Glutamatergic neuron (in vitro differentiated cells): ENCODE data around the gene USF3. TPM values are rescaled to one million over a fixed set of nuclear protein-coding genes. Genes with fewer than 3 reads are reported as not detected.

Experiments
- DNase-seq: peaks from one replicate; pipeline ENCODE4 v3.0.0; 2022
- H3K27ac Mint-ChIP-seq: one replicate; pipeline ENCODE4 v1.8.0; 2020; ENCODE audit warnings: mild to moderate bottlenecking, mixed read lengths, inconsistent platforms; ENCODE audit not compliant: unreplicated experiment
- H3K27me3 Mint-ChIP-seq: one replicate; pipeline ENCODE4 v1.8.0; 2020; ENCODE audit warnings: mild to moderate bottlenecking, moderate library complexity, mixed read lengths, inconsistent platforms; ENCODE audit not compliant: unreplicated experiment
- H3K36me3 Mint-ChIP-seq: one replicate; pipeline ENCODE4 v1.8.0; 2020; ENCODE audit warnings: mild to moderate bottlenecking, mixed read lengths, inconsistent platforms; ENCODE audit not compliant: unreplicated experiment
- H3K4me1 Mint-ChIP-seq: one replicate; pipeline ENCODE4 v1.8.0; 2020; ENCODE audit warnings: mild to moderate bottlenecking, low read depth, mixed read lengths, inconsistent platforms; ENCODE audit not compliant: unreplicated experiment
- H3K4me3 Mint-ChIP-seq: one replicate; pipeline ENCODE4 v1.8.0; 2020; ENCODE audit warnings: mild to moderate bottlenecking, mixed read lengths, inconsistent platforms; ENCODE audit not compliant: unreplicated experiment
- H3K9me3 Mint-ChIP-seq: one replicate; pipeline ENCODE4 v1.8.0; 2020; ENCODE audit warnings: mild to moderate bottlenecking, moderate library complexity, mixed read lengths, inconsistent platforms; ENCODE audit not compliant: unreplicated experiment
- total RNA-seq: library from RNA; stranded (reverse); fragmentation: NEBNext Ultra II Directional; extraction: Animal tissue kit (Norgen Biotek cat#: 25700); gene quantifications from one replicate; pipeline ENCODE4 v1.2.1, GENCODE V29; 2021; ENCODE audit not compliant: unreplicated experiment
- TF ChIP-seq, protein P1 (sequence below): fragments of 200-600 bp; sonication (generic); IDR thresholded peaks from one replicate; pipeline ENCODE4 v1.5.0; 2021; ENCODE audit not compliant: partially characterized antibody, unreplicated experiment

The USF3 gene
- total RNA-seq, 1 donor from 2014 or later, result 14.9 TPM

DNA sequence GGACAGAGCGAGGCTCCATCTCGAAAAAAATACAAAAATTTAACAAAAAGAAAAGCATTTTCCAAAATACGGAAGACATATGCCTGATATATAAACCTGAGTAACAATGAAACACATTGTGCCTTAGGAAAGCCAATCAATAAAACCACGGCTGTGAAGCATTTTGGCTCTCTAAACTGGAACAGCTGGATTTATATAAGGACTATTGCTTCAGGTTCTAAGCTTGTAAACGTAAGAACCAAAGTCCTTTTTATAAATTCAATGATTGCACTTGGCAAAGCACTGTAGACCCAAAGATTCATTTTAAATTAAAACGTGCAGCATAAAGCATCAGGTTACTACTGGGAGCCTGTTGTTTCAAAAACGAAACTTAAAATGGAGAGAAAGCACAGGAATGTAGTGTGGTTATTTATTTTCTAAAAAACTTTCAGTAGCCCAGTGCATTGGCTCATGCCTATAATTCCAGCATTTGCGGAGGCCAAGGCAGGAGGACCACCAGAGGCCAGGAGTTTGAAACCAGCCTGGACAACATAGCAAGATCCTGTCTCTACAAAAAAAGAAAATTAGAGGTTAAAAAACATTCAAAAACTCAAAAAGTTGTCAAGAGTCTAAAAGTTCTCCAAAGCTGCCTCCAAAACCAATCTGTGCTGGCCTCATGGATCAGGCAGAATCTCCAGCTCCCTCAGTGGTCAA lies 61.5 kb downstream of the USF3 start:
- Mint-ChIP-seq H3K9me3 (no peaks in the 10 kb centered on the region), H3K4me1 (no peaks in the 10 kb centered on the region), H3K4me3 (no peak overlapping the region), H3K36me3 (no peaks in the 10 kb centered on the region), H3K27ac (no peak overlapping the region), H3K27me3 (peaks cover 2% of the 10 kb centered on the region)
- no peak for DNase-seq
- TF ChIP-seq, protein P1, sequence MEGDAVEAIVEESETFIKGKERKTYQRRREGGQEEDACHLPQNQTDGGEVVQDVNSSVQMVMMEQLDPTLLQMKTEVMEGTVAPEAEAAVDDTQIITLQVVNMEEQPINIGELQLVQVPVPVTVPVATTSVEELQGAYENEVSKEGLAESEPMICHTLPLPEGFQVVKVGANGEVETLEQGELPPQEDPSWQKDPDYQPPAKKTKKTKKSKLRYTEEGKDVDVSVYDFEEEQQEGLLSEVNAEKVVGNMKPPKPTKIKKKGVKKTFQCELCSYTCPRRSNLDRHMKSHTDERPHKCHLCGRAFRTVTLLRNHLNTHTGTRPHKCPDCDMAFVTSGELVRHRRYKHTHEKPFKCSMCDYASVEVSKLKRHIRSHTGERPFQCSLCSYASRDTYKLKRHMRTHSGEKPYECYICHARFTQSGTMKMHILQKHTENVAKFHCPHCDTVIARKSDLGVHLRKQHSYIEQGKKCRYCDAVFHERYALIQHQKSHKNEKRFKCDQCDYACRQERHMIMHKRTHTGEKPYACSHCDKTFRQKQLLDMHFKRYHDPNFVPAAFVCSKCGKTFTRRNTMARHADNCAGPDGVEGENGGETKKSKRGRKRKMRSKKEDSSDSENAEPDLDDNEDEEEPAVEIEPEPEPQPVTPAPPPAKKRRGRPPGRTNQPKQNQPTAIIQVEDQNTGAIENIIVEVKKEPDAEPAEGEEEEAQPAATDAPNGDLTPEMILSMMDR, result no peak

DNA sequence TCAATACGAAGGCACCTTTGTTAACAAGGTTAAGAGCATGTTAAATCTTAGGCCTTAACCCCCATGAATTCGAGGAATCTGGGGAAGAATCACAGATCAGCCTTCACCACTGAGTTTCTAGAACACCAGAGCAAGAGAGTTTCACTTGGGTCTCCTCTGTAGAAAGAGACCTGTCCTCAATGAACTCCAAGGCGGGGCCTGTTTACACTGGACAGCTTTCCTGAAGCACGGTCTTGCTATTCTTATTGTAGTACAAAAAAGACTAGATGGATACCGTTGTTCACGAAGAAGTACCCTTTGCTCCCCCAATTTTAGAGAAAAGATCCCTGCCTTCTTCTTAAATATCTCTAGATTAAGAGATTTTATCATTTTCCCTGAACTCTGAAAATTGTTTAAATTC lies 64.9 kb downstream of the USF3 start:
- Mint-ChIP-seq H3K36me3 (no peaks in the 10 kb centered on the region), H3K27me3 (peaks cover 2% of the 10 kb centered on the region), H3K27ac (no peak overlapping the region), H3K4me1 (no peaks in the 10 kb centered on the region), H3K9me3 (peaks cover 1% of the 10 kb centered on the region), H3K4me3 (no peak overlapping the region)
- TF ChIP-seq, protein P1, result no peak
- no peak for DNase-seq

DNA sequence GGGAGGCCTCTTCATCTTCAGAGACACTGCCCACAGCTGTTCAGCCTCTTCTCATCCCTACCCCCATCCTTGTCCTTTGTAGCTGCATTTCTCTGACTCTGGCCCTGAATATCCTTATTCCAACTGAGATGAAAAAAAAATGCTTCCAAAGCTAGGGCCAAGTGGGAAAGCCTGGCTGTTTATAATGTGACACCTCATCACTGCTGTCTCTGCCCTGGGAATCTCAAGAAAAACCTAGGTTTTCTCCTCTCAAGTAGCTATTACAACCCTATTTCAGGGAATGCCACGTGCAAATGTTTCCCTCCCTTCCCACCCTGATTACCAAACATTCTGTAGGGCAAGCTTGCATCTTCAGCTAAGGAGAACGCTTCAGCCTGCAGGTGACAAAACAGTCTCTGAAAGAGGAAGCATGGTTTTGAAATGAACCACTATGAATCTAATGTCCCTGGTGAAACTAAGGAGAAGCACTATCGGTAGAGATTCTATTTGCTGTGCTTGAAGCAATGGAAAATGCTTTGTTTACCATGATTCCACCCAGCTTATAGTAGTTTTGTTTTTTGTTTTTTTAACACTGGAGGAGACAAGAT lies 65.4 kb downstream of the USF3 start:
- Mint-ChIP-seq H3K27me3 (peaks cover 2% of the 10 kb centered on the region), H3K4me3 (no peak overlapping the region), H3K9me3 (peaks cover 1% of the 10 kb centered on the region), H3K36me3 (no peaks in the 10 kb centered on the region), H3K4me1 (peaks cover 3% of the 10 kb centered on the region), H3K27ac (no peak overlapping the region)
- TF ChIP-seq, protein P1, result no peak
- no peak for DNase-seq

DNA sequence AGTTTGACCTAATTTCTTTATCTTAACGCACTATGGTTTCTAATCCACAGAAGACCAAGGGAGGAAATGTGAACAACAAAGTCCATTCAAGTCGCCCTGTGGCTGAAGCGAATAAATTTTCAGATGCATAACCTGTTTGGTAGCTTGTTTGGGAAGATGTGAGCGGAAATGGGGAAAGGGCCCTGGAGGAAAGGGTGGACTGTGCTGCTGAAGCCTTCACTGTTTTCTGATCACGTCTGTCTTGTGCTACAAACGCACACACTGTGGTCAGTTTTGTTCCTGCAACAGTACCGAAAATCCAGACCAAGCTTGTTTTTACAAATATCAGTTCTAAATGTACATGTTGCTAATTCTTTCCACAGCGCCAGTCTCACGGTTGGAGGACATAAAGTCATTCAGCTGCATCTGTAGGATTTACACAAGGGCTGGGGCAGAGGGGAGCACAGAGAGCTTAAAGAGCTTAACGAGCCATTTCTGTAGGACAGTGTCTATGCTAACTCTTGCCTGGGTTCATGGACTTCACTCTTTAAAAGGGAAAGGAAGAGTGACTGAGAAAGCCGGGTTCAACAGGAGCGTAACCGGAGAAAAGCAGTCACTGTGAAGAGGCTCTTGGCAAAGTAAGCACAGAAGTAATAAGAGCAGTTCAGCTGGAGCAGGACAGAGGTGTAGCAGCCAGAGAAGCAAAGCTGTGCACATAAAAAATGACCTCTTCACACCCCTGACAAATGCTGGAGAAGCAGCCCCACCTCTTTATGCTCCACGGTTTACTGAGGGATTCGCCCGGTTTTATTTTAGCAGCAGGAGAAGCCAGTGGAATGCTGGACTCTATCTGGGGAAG lies 66.6 kb downstream of the USF3 start:
- H3K4me3 Mint-ChIP-seq, result no peak overlapping the region
- TF ChIP-seq, protein P1, result no peak
- H3K4me1 Mint-ChIP-seq, result peaks cover 7% of the 10 kb centered on the region
- DNase-seq, result no peak
- H3K9me3 Mint-ChIP-seq, result peaks cover 1% of the 10 kb centered on the region
- H3K27me3 Mint-ChIP-seq, result peaks cover 2% of the 10 kb centered on the region
- H3K36me3 Mint-ChIP-seq, result no peaks in the 10 kb centered on the region
- peak overlapping the region; percentile 15 for H3K27ac Mint-ChIP-seq

DNA sequence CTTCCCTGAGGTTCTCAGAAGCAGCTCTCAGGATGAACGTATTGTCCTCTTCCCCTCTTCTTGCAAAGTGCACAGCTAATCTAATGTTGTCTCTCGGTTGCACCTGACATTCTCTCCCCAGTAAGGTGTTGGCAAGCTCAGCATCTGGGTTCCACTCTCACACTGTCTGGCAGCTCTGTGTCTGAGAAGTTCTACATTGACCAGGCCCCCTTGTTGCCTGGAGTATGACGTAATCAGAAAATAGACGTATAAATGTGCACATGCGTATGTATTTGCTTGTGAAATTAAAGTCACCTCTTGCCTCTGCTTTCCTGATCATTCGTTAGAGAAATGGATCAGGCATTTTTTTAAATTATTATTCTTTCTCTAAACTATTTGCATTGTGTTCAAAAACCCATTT lies 67.7 kb downstream of the USF3 start:
- no peak overlapping the region for H3K27ac Mint-ChIP-seq
- H3K9me3 Mint-ChIP-seq, result peaks cover 1% of the 10 kb centered on the region
- H3K36me3 Mint-ChIP-seq, result no peaks in the 10 kb centered on the region
- H3K27me3 Mint-ChIP-seq, result peaks cover 2% of the 10 kb centered on the region
- TF ChIP-seq, protein P1, result no peak
- no peak overlapping the region for H3K4me3 Mint-ChIP-seq
- DNase-seq, result no peak
- H3K4me1 Mint-ChIP-seq, result peaks cover 7% of the 10 kb centered on the region
